AG09309 (cell line): ENCODE data around the gene CST6.

Experiments
- DNase-seq: peaks from one replicate; pipeline ENCODE4 v3.0.0-alpha.2; 2010; ENCODE audit warnings: low read depth
- H3K4me3 ChIP-seq: 2 replicates; pipeline ENCODE4 v1.5.1; 2011; ENCODE audit warnings: mild to moderate bottlenecking, low read depth, low read length, moderate library complexity; ENCODE audit not compliant: control insufficient read depth
- TF ChIP-seq, protein P1 (sequence below): IDR thresholded peaks from 2 replicates; pipeline ENCODE4 v1.5.1; 2011; ENCODE audit warnings: mild to moderate bottlenecking, low read depth, low read length, inconsistent platforms; ENCODE audit not compliant: insufficient read depth, control insufficient read depth; ENCODE audit errors: missing control alignments

The CST6 gene

DNA sequence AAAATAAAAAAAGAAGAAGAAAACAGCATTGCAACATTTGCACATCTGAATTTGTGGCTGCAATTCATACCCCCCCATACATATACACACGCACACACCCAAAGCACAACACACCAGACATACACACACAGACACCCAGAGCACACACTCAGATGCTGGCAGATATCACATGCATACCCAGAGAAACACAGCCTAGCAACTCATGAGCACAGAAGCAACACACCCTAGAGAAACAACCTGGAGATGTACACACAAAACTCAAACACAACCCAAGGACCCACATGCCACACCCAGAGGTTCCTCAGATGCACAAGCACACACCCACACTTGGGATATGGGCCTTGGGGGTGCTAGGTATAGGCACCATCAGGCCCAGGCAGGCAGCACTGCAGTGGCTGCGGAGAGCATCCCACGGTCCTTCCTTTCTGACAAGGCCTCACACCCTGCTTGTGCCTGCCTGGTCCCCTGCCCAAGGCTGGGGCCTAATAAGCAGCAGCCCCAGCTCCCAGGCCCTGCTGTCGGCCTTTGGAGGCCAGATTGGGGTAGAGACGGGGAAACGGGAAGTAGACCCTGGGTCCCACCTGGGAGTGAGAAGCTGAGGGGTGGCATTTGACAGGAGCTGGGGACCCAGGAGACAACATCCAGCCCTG, 3.1 kb downstream of the CST6 start:
- TF ChIP-seq, protein P1, sequence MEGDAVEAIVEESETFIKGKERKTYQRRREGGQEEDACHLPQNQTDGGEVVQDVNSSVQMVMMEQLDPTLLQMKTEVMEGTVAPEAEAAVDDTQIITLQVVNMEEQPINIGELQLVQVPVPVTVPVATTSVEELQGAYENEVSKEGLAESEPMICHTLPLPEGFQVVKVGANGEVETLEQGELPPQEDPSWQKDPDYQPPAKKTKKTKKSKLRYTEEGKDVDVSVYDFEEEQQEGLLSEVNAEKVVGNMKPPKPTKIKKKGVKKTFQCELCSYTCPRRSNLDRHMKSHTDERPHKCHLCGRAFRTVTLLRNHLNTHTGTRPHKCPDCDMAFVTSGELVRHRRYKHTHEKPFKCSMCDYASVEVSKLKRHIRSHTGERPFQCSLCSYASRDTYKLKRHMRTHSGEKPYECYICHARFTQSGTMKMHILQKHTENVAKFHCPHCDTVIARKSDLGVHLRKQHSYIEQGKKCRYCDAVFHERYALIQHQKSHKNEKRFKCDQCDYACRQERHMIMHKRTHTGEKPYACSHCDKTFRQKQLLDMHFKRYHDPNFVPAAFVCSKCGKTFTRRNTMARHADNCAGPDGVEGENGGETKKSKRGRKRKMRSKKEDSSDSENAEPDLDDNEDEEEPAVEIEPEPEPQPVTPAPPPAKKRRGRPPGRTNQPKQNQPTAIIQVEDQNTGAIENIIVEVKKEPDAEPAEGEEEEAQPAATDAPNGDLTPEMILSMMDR: no peak
- no peak for DNase-seq
- no peak overlapping the region for H3K4me3 ChIP-seq

DNA sequence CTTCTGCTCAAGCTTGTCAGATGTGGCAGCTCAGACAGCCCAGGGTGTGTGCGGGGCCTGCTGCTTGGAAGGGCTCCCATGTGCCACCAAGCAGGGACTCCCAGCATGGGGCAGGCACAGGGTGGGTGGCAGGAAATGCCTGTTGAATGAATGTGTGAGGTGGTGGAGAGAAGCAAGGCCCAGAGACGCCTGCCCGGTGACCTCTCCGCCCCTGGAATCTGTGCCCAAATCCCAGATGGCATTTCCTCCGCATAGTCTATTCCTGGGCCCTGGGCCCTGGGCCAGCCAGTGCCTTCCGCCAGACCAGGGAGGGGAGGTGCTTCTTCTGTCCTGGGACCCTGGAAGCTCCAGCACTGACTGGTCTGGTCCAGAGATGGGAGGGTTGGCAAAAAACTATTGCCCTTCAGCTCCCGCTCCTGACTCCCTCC, 3.7 kb downstream of the CST6 start:
- no peak overlapping the region for H3K4me3 ChIP-seq
- TF ChIP-seq, protein P1: no peak
- DNase-seq: no peak

DNA sequence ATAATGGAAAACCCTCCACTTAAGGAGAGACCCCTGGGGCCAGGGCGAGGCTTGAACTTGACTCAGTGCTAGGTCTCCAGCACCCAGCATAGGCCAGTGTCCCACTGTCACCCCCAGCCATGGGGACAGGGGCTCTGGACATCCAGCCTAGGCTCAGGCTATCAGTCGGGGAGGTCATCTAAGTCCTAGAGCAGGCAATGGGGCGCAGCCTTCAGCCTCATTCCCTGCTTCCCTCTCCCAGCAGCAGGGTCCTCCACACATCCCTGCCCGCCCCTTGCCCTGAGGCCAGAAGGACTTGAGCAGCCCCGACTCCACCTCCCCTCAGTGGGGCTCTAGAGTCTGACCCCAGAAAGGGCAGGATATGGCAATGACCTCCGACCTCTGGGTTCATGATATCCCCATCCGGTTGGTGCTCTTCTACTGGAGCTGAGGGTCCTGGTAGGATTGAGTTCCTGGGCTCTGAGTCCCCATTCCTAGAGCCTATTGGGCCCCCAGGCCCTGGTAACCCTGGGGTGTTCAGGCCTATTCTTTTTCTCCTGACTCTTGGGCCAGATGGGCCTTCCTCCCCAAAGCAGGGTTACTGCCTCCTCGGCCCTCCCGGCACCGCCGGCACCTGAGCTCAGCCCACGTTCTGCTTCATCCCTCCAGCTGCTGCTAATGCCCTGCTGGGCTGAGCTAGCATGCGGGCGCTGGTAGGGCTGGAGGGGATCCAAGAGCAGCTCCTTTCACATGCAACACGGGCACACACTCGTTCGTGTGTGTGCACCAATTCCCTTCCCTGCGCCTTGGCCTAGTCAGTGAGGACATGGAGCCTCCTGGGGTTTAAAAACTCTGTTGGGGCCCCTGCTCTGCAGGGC, 4.4 kb downstream of the CST6 start:
- TF ChIP-seq, protein P1: no peak
- DNase-seq: no peak
- no peak overlapping the region for H3K4me3 ChIP-seq

DNA sequence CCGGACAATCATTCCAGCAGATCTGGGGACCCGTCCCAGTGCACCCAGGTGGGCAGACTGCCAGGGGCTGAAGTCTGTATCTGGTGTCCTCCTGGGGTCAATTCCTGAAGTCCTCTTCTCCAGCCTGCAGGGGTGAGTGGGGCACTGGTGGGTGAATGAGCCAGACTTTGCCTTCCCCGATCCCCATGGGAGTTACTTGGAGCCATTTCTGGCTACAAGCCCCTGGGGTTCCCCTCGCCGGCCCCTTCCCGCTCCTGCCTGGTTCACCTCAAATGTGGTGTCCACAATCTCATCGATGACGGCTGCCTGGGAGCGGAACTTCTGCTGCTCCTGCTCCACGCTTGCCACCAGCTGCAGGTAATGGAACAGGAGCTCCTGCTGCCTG, 5.0 kb downstream of the CST6 start:
- TF ChIP-seq, protein P1: no peak
- no peak for DNase-seq
- no peak overlapping the region for H3K4me3 ChIP-seq

DNA sequence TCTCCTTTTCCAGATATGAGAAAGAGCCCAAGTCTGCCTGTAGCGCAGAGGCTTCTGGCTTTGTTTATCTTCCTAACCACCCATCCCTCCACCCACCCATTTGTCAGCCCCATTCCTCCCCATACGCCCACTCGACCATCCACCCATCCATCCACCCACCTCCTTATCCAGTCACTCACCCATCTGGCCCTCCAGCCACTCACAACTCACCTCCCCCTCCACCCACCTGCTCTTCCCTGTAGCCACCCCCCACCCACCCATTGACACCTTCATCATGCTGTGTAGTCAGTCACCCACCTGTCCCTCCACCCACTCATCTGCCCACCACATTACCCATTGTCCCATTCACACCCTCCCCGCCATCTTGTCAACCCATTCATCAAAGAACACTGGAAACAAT, 5.5 kb downstream of the CST6 start:
- DNase-seq: no peak
- no peak overlapping the region for H3K4me3 ChIP-seq
- TF ChIP-seq, protein P1: no peak

DNA sequence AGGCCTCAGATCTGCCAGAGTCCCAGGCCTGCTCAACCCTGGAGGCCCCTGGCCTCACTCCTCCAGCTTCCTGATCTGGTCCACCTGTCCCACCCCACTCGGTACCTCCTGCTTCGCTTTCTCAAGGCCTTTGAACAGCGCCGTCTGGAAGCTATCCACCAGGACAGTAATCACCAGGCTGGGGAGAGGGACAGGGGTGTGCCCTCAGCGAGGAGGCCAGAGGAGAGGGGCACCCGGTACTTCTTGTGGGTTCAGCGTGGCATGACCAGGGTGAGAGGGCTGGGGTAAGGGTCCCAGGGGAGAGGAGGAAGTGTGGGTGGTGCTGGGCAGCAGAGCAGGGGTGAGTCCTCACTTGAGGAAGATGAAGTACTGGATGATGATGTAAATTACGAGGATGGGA, 8.4 kb downstream of the CST6 start:
- DNase-seq: no peak
- TF ChIP-seq, protein P1: no peak
- no peak overlapping the region for H3K4me3 ChIP-seq
